GM19438 (cell line): Measurements from ENCODE around the gene C21orf58.
A peak's percentile ranks its signal among the peaks of the same experiment; 100 is the strongest.

Experiments used
- ATAC-seq: cut with Tn5 transposase; IDR thresholded peaks from one replicate; pipeline ENCODE4 v1.9.1; 2021; ENCODE audit warnings: low read depth; ENCODE audit not compliant: unreplicated experiment

Gene C21orf58

GRCh38 chr21:46264690-46265144 is 59.0 kb downstream of the C21orf58 start:
- no peak for ATAC-seq

GRCh38 chr21:46264046-46264689 is 59.5 kb downstream of the C21orf58 start:
- no peak for ATAC-seq

GRCh38 chr21:46256501-46256994 is 67.1 kb downstream of the C21orf58 start:
- no peak for ATAC-seq

GRCh38 chr21:46255758-46256337 is 67.8 kb downstream of the C21orf58 start:
- ATAC-seq = no peak

GRCh38 chr21:46255166-46255565 is 68.5 kb downstream of the C21orf58 start:
- ATAC-seq = no peak

GRCh38 chr21:46254208-46254975 is 69.3 kb downstream of the C21orf58 start:
- ATAC-seq = peak; percentile 50

GRCh38 chr21:46253610-46254124 is 70.0 kb downstream of the C21orf58 start:
- ATAC-seq = peak; percentile 60

- ATAC-seq = no peak
Observed at GRCh38 chr21:46252840-46253239, 70.8 kb downstream of the C21orf58 start.
